Effector CD8-positive, alpha-beta T cell (primary cell): ENCODE results near the gene JAG2.

ENCODE experiments used
- DNase-seq: peaks from one replicate; lab custom pipeline; 2025; lab: John Stamatoyannopoulos, UW

Gene JAG2

GRCh38 chr14:105091517-105092170, 76.9 kb downstream of the JAG2 start:
- no peak for DNase-seq

- DNase-seq, result no peak
Observed at GRCh38 chr14:105091054-105091516, 77.5 kb downstream of the JAG2 start.
